GM12878 (cell line): ENCODE measurements around the gene SMAGP. TPM values are rescaled to one million over a fixed set of nuclear protein-coding genes. Genes with fewer than 3 reads are reported as not detected.

ENCODE experiments used
- ATAC-seq: fragments of 200-7000 bp; cut with Tn5 transposase; 3 replicates; pipeline ENCODE4 v1.9.1; 2020; ENCODE audit warnings: mild to moderate bottlenecking, moderate library complexity
- BruUV-seq: library from RNA; stranded (reverse); fragments of 400-500 nt; replicated peaks from 2 replicates; lab custom pipeline; 2021; lab: Mats Ljungman, UMichigan
- CTCF ChIA-PET: fragments of 300-600 bp; sonication (Branson Sonifier 250); formaldehyde crosslinking; extraction: SDS; loops from one replicate; lab custom pipeline; 2021; ENCODE audit warnings: inconsistent platforms; lab: Yijun Ruan, JAX
- POLR2A ChIA-PET: fragments of 350-600 bp; formaldehyde crosslinking; extraction: SDS; loops from one replicate; lab custom pipeline; 2021; ENCODE audit warnings: inconsistent platforms; lab: Charles Lee
- RAD21 ChIA-PET: fragments of 300-600 bp; sonication (Branson Sonifier 250); formaldehyde crosslinking; loops from one replicate; lab custom pipeline; 2023; ENCODE audit warnings: antibody characterized with exemption; ENCODE audit not compliant: unreplicated experiment; lab: Charles Lee
- SMC1A ChIA-PET: fragments of 300-600 bp; sonication (Branson Sonifier 250); formaldehyde crosslinking; loops from one replicate; lab custom pipeline; 2023; ENCODE audit not compliant: unreplicated experiment, uncharacterized antibody; lab: Charles Lee
- DNase-seq: peaks from one replicate; pipeline ENCODE4 v3.0.0-alpha.2; 2011; ENCODE audit warnings: low read depth, low spot score
- FAIRE-seq: peaks from 3 replicates; lab custom pipeline; 2011; peaks lifted over from hg19 to GRCh38; lab: Jason Lieb, UNC
- H2AFZ ChIP-seq: 2 replicates; pipeline ENCODE4 v1.6.0; 2011; ENCODE audit warnings: low read depth, low read length, control low read depth; ENCODE audit not compliant: control insufficient read depth
- H3K27ac ChIP-seq: 2 replicates; pipeline ENCODE4 v1.5.1; 2011; ENCODE audit warnings: control low read depth; ENCODE audit not compliant: control insufficient read depth, insufficient read depth
- H3K27me3 ChIP-seq, 2 experiments: replicated peaks in 1 of 2; 2 replicates each; pipeline versions ENCODE4 v1.6.0 to v1.6.1; 2011; ENCODE audit warnings: low read length in 1 of 2; ENCODE audit not compliant: control insufficient read depth in 2 of 2, insufficient read depth in 2 of 2
- H3K36me3 ChIP-seq, 2 experiments: 2 replicates each; pipeline ENCODE4 v1.5.1; 2011; ENCODE audit warnings: low read length in 1 of 2; ENCODE audit not compliant: control insufficient read depth in 2 of 2, insufficient read depth in 2 of 2
- H3K4me1 ChIP-seq: 2 replicates; pipeline ENCODE4 v1.6.1; 2011; ENCODE audit warnings: mild to moderate bottlenecking, low read length, moderate library complexity, mixed read lengths; ENCODE audit not compliant: control insufficient read depth, insufficient read depth
- H3K4me2 ChIP-seq: 2 replicates; pipeline ENCODE4 v1.6.0; 2011; ENCODE audit warnings: control low read depth; ENCODE audit not compliant: control insufficient read depth, insufficient read depth
- H3K4me3 ChIP-seq: fragments of 200-600 bp; sonication (generic); 2 replicates; pipeline ENCODE4 v1.5.1; 2016
- H3K79me2 ChIP-seq: 2 replicates; pipeline ENCODE4 v1.6.0; 2011; ENCODE audit warnings: low read length; ENCODE audit not compliant: control insufficient read depth, insufficient read depth
- H3K9ac ChIP-seq: 2 replicates; pipeline ENCODE4 v1.8.0; 2011; ENCODE audit warnings: low read length, control low read depth, mixed read lengths; ENCODE audit not compliant: control insufficient read depth, insufficient read depth
- H3K9me3 ChIP-seq: replicated peaks from 3 replicates; pipeline ENCODE4 v1.5.1; 2011; ENCODE audit warnings: mild to moderate bottlenecking, low read length; ENCODE audit not compliant: control insufficient read depth, insufficient read depth
- H4K20me1 ChIP-seq: 2 replicates; pipeline ENCODE4 v1.6.0; 2011; ENCODE audit not compliant: control insufficient read depth, insufficient read depth
- BRCA1 ChIP-seq: IDR thresholded peaks from 2 replicates; pipeline ENCODE4 v1.6.1; 2011; ENCODE audit warnings: low read depth, low read length, improper control_type of control experiment
- CEBPZ ChIP-seq: fragments of 150-350 bp; IDR thresholded peaks from 2 replicates; pipeline ENCODE4 v1.6.1; 2016; ENCODE audit warnings: low read depth, low read length
- JUND ChIP-seq: IDR thresholded peaks from 2 replicates; pipeline ENCODE4 v1.6.1; 2012; ENCODE audit warnings: low read depth, mild to moderate bottlenecking, low read length, improper control_type of control experiment, moderate library complexity
- MLLT1 ChIP-seq: fragments of 450-650 bp; IDR thresholded peaks from 2 replicates; pipeline ENCODE4 v1.6.1; 2016; ENCODE audit warnings: mild to moderate bottlenecking
- POLR2AphosphoS2 ChIP-seq: IDR thresholded peaks from 2 replicates; pipeline ENCODE4 v1.6.1; 2011; ENCODE audit warnings: low read depth, mild to moderate bottlenecking, low read length, improper control_type of control experiment, moderate library complexity
- PRDM15 ChIP-seq: fragments of 450-650 bp; formaldehyde crosslinking; IDR thresholded peaks from 2 replicates; pipeline ENCODE4 v1.4.0; 2020; ENCODE audit warnings: mild to moderate bottlenecking, moderate library complexity
- SMAD1 ChIP-seq: fragments of 450-650 bp; IDR thresholded peaks from 2 replicates; pipeline ENCODE4 v1.6.1; 2018; ENCODE audit warnings: mild to moderate bottlenecking, low read depth; ENCODE audit not compliant: partially characterized antibody
- SUPT20H ChIP-seq: IDR thresholded peaks from 2 replicates; pipeline ENCODE4 v1.6.1; 2011; ENCODE audit warnings: low read depth, mild to moderate bottlenecking, low read length, moderate library complexity, borderline replicate concordance; ENCODE audit not compliant: control insufficient read depth
- SUZ12 ChIP-seq: fragments of 200-600 bp; sonication (generic); IDR thresholded peaks from one replicate; pipeline ENCODE4 v1.6.1; 2018; ENCODE audit warnings: antibody characterized with exemption, mild to moderate bottlenecking; ENCODE audit not compliant: unreplicated experiment
- ZBTB11 ChIP-seq: fragments of 450-650 bp; formaldehyde crosslinking; IDR thresholded peaks from 2 replicates; pipeline ENCODE4 v1.5.0; 2022; ENCODE audit warnings: mild to moderate bottlenecking, missing genetic modification characterization
- ZSCAN29 ChIP-seq: fragments of 450-650 bp; IDR thresholded peaks from 2 replicates; pipeline ENCODE4 v1.6.1; 2017; ENCODE audit warnings: mild to moderate bottlenecking, moderate library complexity
- WGBS: methylation state at CpG from one replicate; pipeline ENCODE4 v1.1.6; 2016; ENCODE audit warnings: low lambda C conversion rate; ENCODE audit not compliant: insufficient replicate concordance, insufficient coverage; ENCODE audit errors: missing lambda C conversion rate; 5-methylcytosine and 5-hydroxymethylcytosine counted together
- in situ Hi-C: fragments of 300-500 bp; cut with MboI; formaldehyde crosslinking; loops from 9 replicates; pipeline ENCODE4 v1.14.3; 2018; ENCODE audit warnings: mixed read lengths
- intact Hi-C: fragments of 100-400 bp; cut with micrococcal nuclease; formaldehyde crosslinking; loops from one replicate; pipeline ENCODE4 v1.14.2; 2022; ENCODE audit not compliant: unreplicated experiment
- polyA plus RNA-seq, 11 experiments: library from polyadenylated mRNA; depleted of rRNA in 4 of 11; unstranded in 6 of 11; stranded (reverse) in 5 of 11; fragments of >200 nt; fragmentation: Nextera tagmentation in 4 of 11; fragmentation: Illumina TruSeq in 1 of 11; extraction: Ambion mirVana in 4 of 11; extraction: Trizol in 1 of 11; gene quantifications; 1 replicate in 1 of 11; 2 replicates in 10 of 11; pipeline versions ENCODE4 v1.2.1 to v1.2.3, GENCODE V29; 2011 to 2016; ENCODE audit warnings: inconsistent platforms in 2 of 11, missing spikeins in 2 of 11, low read depth in 1 of 11
- total RNA-seq, 4 experiments: library from RNA; depleted of rRNA in 3 of 4; stranded (reverse); fragments of >200 nt in 3 of 4; fragmentation: Illumina TruSeq in 1 of 4; extraction: Trizol in 1 of 4; gene quantifications; 2 replicates each; pipeline versions ENCODE4 v1.2.1 to v1.2.3, GENCODE V29; 2013 to 2021

SMAGP gene
- total and polyA plus RNA-seq, 10 of the 15 experiments (the other 5 are each of a cell fraction or from before 2014, with no cell fraction given) = 0.42 to 7.1 (median 3.9) TPM

GRCh38 chr12:51196547-51196946 lies 73.7 kb downstream of the SMAGP start (continued):
- TF ChIP-seq POLR2AphosphoS2 (no peak), PRDM15 (CRISPR knock-in tag) (no peak), SUPT20H (no peak), JUND (no peak), SUZ12 (no peak), MLLT1 (no peak), SMAD1 (no peak)

- Histone ChIP-seq H3K4me3 (no peak overlapping the region), H3K9ac (no peak overlapping the region), H3K9me3 (no peaks in the 10 kb centered on the region), H3K79me2 (no peaks in the 10 kb centered on the region), H4K20me1 (no peaks in the 10 kb centered on the region), H3K27me3 (no peaks in the 10 kb centered on the region), H3K4me1 (no peaks in the 10 kb centered on the region), H3K27ac (no peak overlapping the region), H2AFZ (no peak overlapping the region), H3K36me3 (no peaks in the 10 kb centered on the region), H3K4me2 (no peak overlapping the region)
- POLR2A ChIA-PET = no interaction called here
- 69% methylated on average over 7 of the region's 7 CpGs for WGBS
- intact Hi-C loops (no loop called here), in situ Hi-C loops (no loop called here)
- DNase-seq (no peak), ATAC-seq (no peak), FAIRE-seq (no peak)
- CTCF ChIA-PET = interaction anchor here (0.8 kb wide), 1 partner anchor 168 kb away, joined by 3 read pairs; no protein-coding TSS in a partner anchor
- BruUV-seq = no TSS peak
- SMC1A ChIA-PET = no interaction called here
- RAD21 ChIA-PET = no interaction called here
- TF ChIP-seq ZSCAN29 (no peak), ZBTB11 (CRISPR knock-in tag) (no peak), BRCA1 (no peak), CEBPZ (no peak)
Measured at GRCh38 chr12:51195841-51196240, 74.4 kb downstream of the SMAGP start.
